ENCODE measurements around the gene TIPARP.

Gene TIPARP

GRCh38 chr3:156727519-156728205 is 53.3 kb downstream of the TIPARP start:
- no peak overlapping the region for H2AFZ ChIP-seq (ENCODE audit: low read length)
- no peak overlapping the region for H3K4me2 ChIP-seq (ENCODE audit: low read depth, low read length, poor library complexity, severe bottlenecking)

GRCh38 chr3:156728267-156728985 is 54.0 kb downstream of the TIPARP start:
- no peaks in the 10 kb centered on the region for H3K9me2 ChIP-seq (replicated peaks; ENCODE audit: low read depth, low read length)
- TF ChIP-seq EZH2phosphoT487 (IDR thresholded peaks at IDR 0.05; ENCODE audit: borderline replicate concordance): no peak
- TF ChIP-seq, protein P1, sequence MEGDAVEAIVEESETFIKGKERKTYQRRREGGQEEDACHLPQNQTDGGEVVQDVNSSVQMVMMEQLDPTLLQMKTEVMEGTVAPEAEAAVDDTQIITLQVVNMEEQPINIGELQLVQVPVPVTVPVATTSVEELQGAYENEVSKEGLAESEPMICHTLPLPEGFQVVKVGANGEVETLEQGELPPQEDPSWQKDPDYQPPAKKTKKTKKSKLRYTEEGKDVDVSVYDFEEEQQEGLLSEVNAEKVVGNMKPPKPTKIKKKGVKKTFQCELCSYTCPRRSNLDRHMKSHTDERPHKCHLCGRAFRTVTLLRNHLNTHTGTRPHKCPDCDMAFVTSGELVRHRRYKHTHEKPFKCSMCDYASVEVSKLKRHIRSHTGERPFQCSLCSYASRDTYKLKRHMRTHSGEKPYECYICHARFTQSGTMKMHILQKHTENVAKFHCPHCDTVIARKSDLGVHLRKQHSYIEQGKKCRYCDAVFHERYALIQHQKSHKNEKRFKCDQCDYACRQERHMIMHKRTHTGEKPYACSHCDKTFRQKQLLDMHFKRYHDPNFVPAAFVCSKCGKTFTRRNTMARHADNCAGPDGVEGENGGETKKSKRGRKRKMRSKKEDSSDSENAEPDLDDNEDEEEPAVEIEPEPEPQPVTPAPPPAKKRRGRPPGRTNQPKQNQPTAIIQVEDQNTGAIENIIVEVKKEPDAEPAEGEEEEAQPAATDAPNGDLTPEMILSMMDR (conservative IDR thresholded peaks at IDR 0.05; ENCODE audit: low read length): no peak
- no peaks in the 10 kb centered on the region for H4K20me1 ChIP-seq (ENCODE audit: insufficient read depth, low read length, poor library complexity, severe bottlenecking)
- no peak overlapping the region for H3K4me3 ChIP-seq (ENCODE audit: low read length, poor library complexity, severe bottlenecking)
- H3K36me3 ChIP-seq (ENCODE audit: insufficient read depth, low read length): no peaks in the 10 kb centered on the region
- H3K79me2 ChIP-seq (ENCODE audit: insufficient read depth, low read length): no peaks in the 10 kb centered on the region
- no peak overlapping the region for H3K4me2 ChIP-seq (ENCODE audit: low read depth, low read length, poor library complexity, severe bottlenecking)
- H3K27me3 ChIP-seq (ENCODE audit: insufficient read depth, low read length, poor library complexity, severe bottlenecking): no peaks in the 10 kb centered on the region
- no peaks in the 10 kb centered on the region for H3K4me1 ChIP-seq (ENCODE audit: insufficient read depth, low read length, poor library complexity, severe bottlenecking)
- H3K9ac ChIP-seq (ENCODE audit: low read depth, low read length, poor library complexity, severe bottlenecking): no peak overlapping the region
- no peak overlapping the region for H2AFZ ChIP-seq (ENCODE audit: low read length)
- H3F3A ChIP-seq (ENCODE audit: low read depth): no peaks in the 10 kb centered on the region
- H3K9me3 ChIP-seq (ENCODE audit: insufficient read depth, low read depth, low read length): no peaks in the 10 kb centered on the region

More at GRCh38 chr3:156727519-156728205, 53.3 kb downstream of the TIPARP start:
- Histone ChIP-seq H3K4me1 (ENCODE audit: insufficient read depth, low read length, poor library complexity, severe bottlenecking) (no peaks in the 10 kb centered on the region), H3K4me3 (ENCODE audit: low read length, poor library complexity, severe bottlenecking) (no peak overlapping the region), H3K9me2 (replicated peaks; ENCODE audit: low read depth, low read length) (no peaks in the 10 kb centered on the region), H3F3A (ENCODE audit: low read depth) (no peaks in the 10 kb centered on the region), H3K9me3 (ENCODE audit: insufficient read depth, low read depth, low read length) (no peaks in the 10 kb centered on the region), H4K20me1 (ENCODE audit: insufficient read depth, low read length, poor library complexity, severe bottlenecking) (no peaks in the 10 kb centered on the region), H3K27me3 (ENCODE audit: insufficient read depth, low read length, poor library complexity, severe bottlenecking) (no peaks in the 10 kb centered on the region), H3K79me2 (ENCODE audit: insufficient read depth, low read length) (no peaks in the 10 kb centered on the region), H3K9ac (ENCODE audit: low read depth, low read length, poor library complexity, severe bottlenecking) (no peak overlapping the region), H3K36me3 (ENCODE audit: insufficient read depth, low read length) (no peaks in the 10 kb centered on the region)
- TF ChIP-seq, protein P1 (conservative IDR thresholded peaks at IDR 0.05; ENCODE audit: low read length): no peak
- no peak for TF ChIP-seq EZH2phosphoT487 (IDR thresholded peaks at IDR 0.05; ENCODE audit: borderline replicate concordance)

- TF ChIP-seq, protein P1 (conservative IDR thresholded peaks at IDR 0.05; ENCODE audit: low read length): no peak
- TF ChIP-seq EZH2phosphoT487 (IDR thresholded peaks at IDR 0.05; ENCODE audit: borderline replicate concordance): no peak
- no peaks in the 10 kb centered on the region for H3K36me3 ChIP-seq (ENCODE audit: insufficient read depth, low read length)
- H3K4me2 ChIP-seq (ENCODE audit: low read depth, low read length, poor library complexity, severe bottlenecking): no peak overlapping the region
- no peak overlapping the region for H2AFZ ChIP-seq (ENCODE audit: low read length)
- H3K27me3 ChIP-seq (ENCODE audit: insufficient read depth, low read length, poor library complexity, severe bottlenecking): no peaks in the 10 kb centered on the region
- no peaks in the 10 kb centered on the region for H3K79me2 ChIP-seq (ENCODE audit: insufficient read depth, low read length)
- no peaks in the 10 kb centered on the region for H3F3A ChIP-seq (ENCODE audit: low read depth)
- H3K9me3 ChIP-seq (ENCODE audit: insufficient read depth, low read depth, low read length): no peaks in the 10 kb centered on the region
- no peaks in the 10 kb centered on the region for H3K4me1 ChIP-seq (ENCODE audit: insufficient read depth, low read length, poor library complexity, severe bottlenecking)
- H4K20me1 ChIP-seq (ENCODE audit: insufficient read depth, low read length, poor library complexity, severe bottlenecking): no peaks in the 10 kb centered on the region
- H3K9me2 ChIP-seq (replicated peaks; ENCODE audit: low read depth, low read length): no peaks in the 10 kb centered on the region
- H3K4me3 ChIP-seq (ENCODE audit: low read length, poor library complexity, severe bottlenecking): no peak overlapping the region
- no peak overlapping the region for H3K9ac ChIP-seq (ENCODE audit: low read depth, low read length, poor library complexity, severe bottlenecking)
Observed at GRCh38 chr3:156729460-156730179, 55.2 kb downstream of the TIPARP start.
